PC-3 (cell line): ENCODE data around the gene TMEM156. TPM values are rescaled to one million over a fixed set of nuclear protein-coding genes. Genes with fewer than 3 reads are reported as not detected.

Experiments
- ATAC-seq: fragments of 200-7000 bp; cut with Tn5 transposase; 2 replicates; pipeline ENCODE4 v1.9.1; 2020; ENCODE audit warnings: mild to moderate bottlenecking, moderate library complexity
- BruUV-seq: library from RNA; stranded (reverse); fragments of 400-500 nt; replicated peaks from 2 replicates; lab custom pipeline; 2021; lab: Mats Ljungman, UMichigan
- CTCF ChIA-PET: fragments of 300-600 bp; sonication (Branson Sonifier 250); formaldehyde crosslinking; loops from one replicate; lab custom pipeline; 2022; ENCODE audit warnings: antibody characterized with exemption; lab: Charles Lee
- POLR2A ChIA-PET: fragments of 300-600 bp; sonication (Branson Sonifier 250); formaldehyde crosslinking; loops from one replicate; lab custom pipeline; 2022; ENCODE audit warnings: antibody characterized with exemption; ENCODE audit not compliant: unreplicated experiment; lab: Charles Lee
- DNase-seq: peaks from one replicate; pipeline ENCODE4 v3.0.0-alpha.2; 2015
- H2AFZ ChIP-seq: fragments of 300-600 bp; sonication (generic); 2 replicates; pipeline ENCODE4 v1.6.0; 2016; ENCODE audit warnings: antibody characterized with exemption, low read length
- H3F3A ChIP-seq: fragments of 300-600 bp; sonication (generic); one replicate; pipeline ENCODE4 v1.6.0; 2017; ENCODE audit warnings: antibody characterized with exemption, low read length, control low read depth, mild to moderate bottlenecking; ENCODE audit not compliant: unreplicated experiment
- H3K27ac ChIP-seq: fragments of 300-600 bp; sonication (generic); 2 replicates; pipeline ENCODE4 v1.5.1; 2016; ENCODE audit warnings: mild to moderate bottlenecking, low read length
- H3K27me3 ChIP-seq: fragments of 300-600 bp; sonication (generic); 2 replicates; pipeline ENCODE4 v1.6.1; 2016; ENCODE audit warnings: low read length, mixed read lengths
- H3K36me3 ChIP-seq: fragments of 300-600 bp; sonication (generic); 2 replicates; pipeline ENCODE4 v1.6.1; 2016; ENCODE audit warnings: low read depth, mixed run types, low read length, mixed read lengths
- H3K4me1 ChIP-seq: fragments of 300-600 bp; sonication (generic); 2 replicates; pipeline ENCODE4 v1.5.1; 2016; ENCODE audit warnings: low read length; ENCODE audit not compliant: insufficient read depth
- H3K4me2 ChIP-seq: fragments of 300-600 bp; sonication (generic); 2 replicates; pipeline ENCODE4 v1.6.0; 2016; ENCODE audit warnings: low read length
- H3K4me3 ChIP-seq: fragments of 300-600 bp; sonication (generic); 2 replicates; pipeline ENCODE4 v1.5.1; 2016; ENCODE audit warnings: mild to moderate bottlenecking, low read length, mixed read lengths
- H3K79me2 ChIP-seq: fragments of 300-600 bp; sonication (generic); 2 replicates; pipeline ENCODE4 v1.6.1; 2017; ENCODE audit warnings: low read length, mixed read lengths
- H3K9ac ChIP-seq: fragments of 300-600 bp; sonication (generic); 2 replicates; pipeline ENCODE4 v1.6.0; 2016; ENCODE audit warnings: mild to moderate bottlenecking, low read length
- H3K9me2 ChIP-seq: fragments of 300-600 bp; sonication (generic); replicated peaks from 2 replicates; pipeline ENCODE4 v1.6.1; 2016; ENCODE audit warnings: mixed run types, low read length, mixed read lengths
- H3K9me3 ChIP-seq: fragments of 300-600 bp; sonication (generic); 2 replicates; pipeline ENCODE4 v1.6.1; 2016; ENCODE audit warnings: low read length, mixed read lengths
- H4K20me1 ChIP-seq: fragments of 300-600 bp; sonication (generic); 2 replicates; pipeline ENCODE4 v1.6.1; 2016; ENCODE audit warnings: low read length, mixed read lengths
- EZH2 ChIP-seq: fragments of 300-600 bp; sonication (generic); IDR thresholded peaks from one replicate; pipeline ENCODE4 v1.6.1; 2017; ENCODE audit warnings: antibody characterized with exemption, mild to moderate bottlenecking, low read length; ENCODE audit not compliant: unreplicated experiment
- EZH2phosphoT487 ChIP-seq: fragments of 300-600 bp; sonication (generic); IDR thresholded peaks from 2 replicates; pipeline ENCODE4 v1.6.1; 2018; ENCODE audit warnings: mild to moderate bottlenecking, antibody characterized with exemption, low read length, borderline replicate concordance
- intact Hi-C: fragments of 100-400 bp; cut with micrococcal nuclease; formaldehyde crosslinking; loops from 2 replicates; pipeline ENCODE4 v1.9.0; 2023
- total RNA-seq: library from RNA; depleted of rRNA; stranded (reverse); fragments of >200 nt; gene quantifications from 2 replicates; pipeline ENCODE4 v1.2.3, GENCODE V29; 2014
- TF ChIP-seq, protein P1 (sequence below): fragments of 300-600 bp; sonication (generic); conservative IDR thresholded peaks from 2 replicates; pipeline ENCODE4 v1.5.1; 2017; ENCODE audit warnings: antibody characterized with exemption, low read depth, mild to moderate bottlenecking, low read length

Gene TMEM156
- total RNA-seq, 1 experiment from 2014 or later = 41.5 TPM

DNA sequence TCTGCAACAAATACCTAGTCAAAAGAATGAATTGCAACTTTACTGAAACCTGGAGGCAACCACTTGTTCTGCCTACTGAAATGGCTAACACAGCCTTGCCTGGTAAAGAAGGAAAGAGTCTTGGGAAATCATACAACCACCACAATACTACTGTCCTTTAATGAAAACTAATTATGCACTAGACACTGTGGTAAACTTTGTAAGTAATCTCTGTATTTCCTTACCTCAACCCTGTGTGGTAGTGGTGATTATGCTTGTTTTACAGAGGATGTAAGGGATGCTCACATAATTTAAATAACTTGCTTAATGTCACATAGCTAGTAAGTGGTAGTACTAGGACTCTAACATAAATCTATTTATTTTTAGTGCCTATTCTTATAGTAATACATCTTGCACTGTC lies 44.7 kb downstream of the TMEM156 start:
- Histone ChIP-seq H3K4me1 (no peaks in the 10 kb centered on the region), H4K20me1 (no peaks in the 10 kb centered on the region), H3K4me3 (no peak overlapping the region), H3K9ac (no peak overlapping the region), H3K4me2 (no peak overlapping the region), H3K36me3 (no peaks in the 10 kb centered on the region; the same call in none of the 2 replicates), H3K27me3 (no peaks in the 10 kb centered on the region), H3F3A (no peaks in the 10 kb centered on the region), H3K27ac (no peak overlapping the region), H2AFZ (no peak overlapping the region), H3K9me3 (no peaks in the 10 kb centered on the region), H3K9me2 (no peaks in the 10 kb centered on the region), H3K79me2 (no peaks in the 10 kb centered on the region)
- ATAC-seq (no peak), DNase-seq (no peak)
- intact Hi-C loops = no loop called here
- no TSS peak for BruUV-seq
- CTCF ChIA-PET = no interaction called here
- TF ChIP-seq EZH2 (no peak), EZH2phosphoT487 (no peak)
- TF ChIP-seq, protein P1, sequence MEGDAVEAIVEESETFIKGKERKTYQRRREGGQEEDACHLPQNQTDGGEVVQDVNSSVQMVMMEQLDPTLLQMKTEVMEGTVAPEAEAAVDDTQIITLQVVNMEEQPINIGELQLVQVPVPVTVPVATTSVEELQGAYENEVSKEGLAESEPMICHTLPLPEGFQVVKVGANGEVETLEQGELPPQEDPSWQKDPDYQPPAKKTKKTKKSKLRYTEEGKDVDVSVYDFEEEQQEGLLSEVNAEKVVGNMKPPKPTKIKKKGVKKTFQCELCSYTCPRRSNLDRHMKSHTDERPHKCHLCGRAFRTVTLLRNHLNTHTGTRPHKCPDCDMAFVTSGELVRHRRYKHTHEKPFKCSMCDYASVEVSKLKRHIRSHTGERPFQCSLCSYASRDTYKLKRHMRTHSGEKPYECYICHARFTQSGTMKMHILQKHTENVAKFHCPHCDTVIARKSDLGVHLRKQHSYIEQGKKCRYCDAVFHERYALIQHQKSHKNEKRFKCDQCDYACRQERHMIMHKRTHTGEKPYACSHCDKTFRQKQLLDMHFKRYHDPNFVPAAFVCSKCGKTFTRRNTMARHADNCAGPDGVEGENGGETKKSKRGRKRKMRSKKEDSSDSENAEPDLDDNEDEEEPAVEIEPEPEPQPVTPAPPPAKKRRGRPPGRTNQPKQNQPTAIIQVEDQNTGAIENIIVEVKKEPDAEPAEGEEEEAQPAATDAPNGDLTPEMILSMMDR = no peak
- POLR2A ChIA-PET = no interaction called here

DNA sequence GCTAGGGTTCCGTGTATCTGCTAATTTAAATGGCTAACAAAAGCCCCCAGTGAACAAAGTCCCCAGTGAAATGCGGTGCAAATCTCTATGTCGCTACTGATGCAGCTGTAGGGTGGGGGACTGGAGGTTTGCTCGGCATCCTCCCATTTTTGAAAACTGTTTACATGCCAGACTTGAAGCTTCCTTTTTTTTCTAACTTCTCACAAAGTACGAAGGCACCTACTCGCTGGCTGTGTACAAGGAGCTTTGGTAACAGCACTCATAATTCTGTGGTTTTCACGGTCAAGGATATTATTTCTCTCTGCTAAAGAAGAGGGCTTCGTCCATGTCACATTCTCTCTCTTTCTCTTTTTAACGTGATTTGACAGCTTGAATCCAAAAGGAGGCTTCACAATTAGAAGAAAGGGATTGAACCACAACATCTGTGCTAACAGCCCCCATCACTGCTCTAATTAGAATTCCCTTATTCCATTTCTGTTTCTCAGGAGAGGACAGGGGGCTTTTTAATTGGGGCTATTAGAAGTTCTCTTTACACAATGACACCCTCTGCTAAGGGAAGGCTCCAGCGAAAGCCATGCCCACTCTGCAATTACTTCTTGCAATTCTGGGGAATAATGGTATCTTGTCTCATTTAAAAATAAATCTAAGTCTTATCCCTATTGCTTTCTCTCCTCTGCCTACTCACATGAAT lies 46.7 kb downstream of the TMEM156 start:
- ATAC-seq = no peak
- no TSS peak for BruUV-seq
- H3K9me2 ChIP-seq = no peaks in the 10 kb centered on the region
- H3K27ac ChIP-seq = no peak overlapping the region
- H3K27me3 ChIP-seq = no peaks in the 10 kb centered on the region
- no peak for DNase-seq
- H3K9me3 ChIP-seq = no peaks in the 10 kb centered on the region
- H3K36me3 ChIP-seq = peaks cover 9% of the 10 kb centered on the region
- ChIA-PET CTCF (no interaction called here), POLR2A (no interaction called here)
- no peak overlapping the region for H3K4me3 ChIP-seq
- H3K4me1 ChIP-seq = no peaks in the 10 kb centered on the region
- no peaks in the 10 kb centered on the region for H3K79me2 ChIP-seq
- H3K9ac ChIP-seq = no peak overlapping the region
- H3K4me2 ChIP-seq = no peak overlapping the region
- no peak overlapping the region for H2AFZ ChIP-seq
- H4K20me1 ChIP-seq = no peaks in the 10 kb centered on the region
- intact Hi-C loops = no loop called here
- H3F3A ChIP-seq = no peaks in the 10 kb centered on the region
- TF ChIP-seq EZH2phosphoT487 = no peak

DNA sequence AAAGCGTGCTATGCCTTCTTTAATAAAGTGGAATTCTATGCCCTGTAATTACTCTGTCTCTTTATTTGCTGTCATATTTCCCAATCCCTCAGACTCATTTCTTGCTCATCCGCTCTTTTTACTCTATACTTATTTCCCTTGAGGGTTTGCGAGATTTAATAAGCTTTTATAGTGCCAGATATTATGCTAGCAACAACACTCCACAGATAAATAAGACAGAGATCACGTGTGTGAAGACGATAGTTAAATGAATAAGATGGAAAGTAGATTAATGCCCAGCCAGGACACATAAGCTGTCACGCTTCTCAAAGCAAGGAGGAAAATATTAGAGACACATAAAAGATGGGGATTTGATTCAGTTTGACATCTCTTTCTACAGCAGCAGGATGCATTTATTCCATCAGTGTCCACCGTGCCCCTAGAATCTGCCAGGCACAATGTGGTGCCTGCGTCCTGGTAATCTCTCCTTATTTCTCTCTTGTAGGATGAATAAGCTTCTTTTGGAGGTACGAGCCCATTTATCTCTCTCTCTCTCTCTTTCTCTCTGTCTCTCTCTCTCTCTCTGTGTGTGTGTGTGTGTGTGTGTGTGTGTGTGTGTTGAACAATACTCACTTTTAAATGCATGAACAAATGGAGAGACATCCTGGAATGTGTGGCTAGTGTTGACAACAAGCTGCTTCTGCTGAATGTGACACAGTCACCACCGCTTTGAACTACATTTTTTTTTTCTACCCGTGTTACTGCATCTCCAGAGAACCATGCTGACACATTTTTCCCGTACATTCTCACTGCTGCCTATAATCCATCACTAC lies 48.2 kb downstream of the TMEM156 start:
- DNase-seq = no peak
- H3K27me3 ChIP-seq = no peaks in the 10 kb centered on the region
- H3K79me2 ChIP-seq = no peaks in the 10 kb centered on the region
- no peak overlapping the region for H2AFZ ChIP-seq
- H4K20me1 ChIP-seq = no peaks in the 10 kb centered on the region
- H3K4me1 ChIP-seq = no peaks in the 10 kb centered on the region
- H3K9ac ChIP-seq = no peak overlapping the region
- no peak overlapping the region for H3K4me3 ChIP-seq
- ChIA-PET CTCF (no interaction called here), POLR2A (no interaction called here)
- H3K9me2 ChIP-seq = no peaks in the 10 kb centered on the region
- H3K27ac ChIP-seq = no peak overlapping the region
- TF ChIP-seq, protein P1 = no peak
- TF ChIP-seq EZH2phosphoT487 (no peak), EZH2 (no peak)
- no peak for ATAC-seq
- no TSS peak for BruUV-seq
- peaks cover 13% of the 10 kb centered on the region for H3K36me3 ChIP-seq
- H3K4me2 ChIP-seq = no peak overlapping the region
- H3K9me3 ChIP-seq = no peaks in the 10 kb centered on the region
- no peaks in the 10 kb centered on the region for H3F3A ChIP-seq
- intact Hi-C loops = no loop called here
